T-cell (primary cell): ENCODE results near the gene RCHY1. TPM values are rescaled to one million over a fixed set of nuclear protein-coding genes. Genes with fewer than 3 reads are reported as not detected.
"Not testable (repeated sequence)": the region's sequence is repeated elsewhere in the genome, so short reads cannot be mapped to it uniquely, and the experiment has no call there.

ENCODE experiments used
- ATAC-seq, 4 experiments: fragments of 200-7000 bp in 3 of 4; fragments of 150-1000 bp in 1 of 4; cut with Tn5 transposase; replicated peaks in 1 of 4; 1 replicate in 3 of 4; 2 replicates in 1 of 4; pipeline ENCODE4 v1.10.0; 2021; ENCODE audit warnings: moderate library complexity in 3 of 4, mild to moderate bottlenecking in 2 of 4, moderate number of reproducible peaks in 1 of 4
- CTCF ChIA-PET, 2 donors: fragments of 300-600 bp; sonication (Branson Sonifier 250); formaldehyde crosslinking; loops; one replicate each; lab custom pipeline; 2022; ENCODE audit warnings: antibody characterized with exemption in 2 of 2; lab: Charles Lee
- POLR2A ChIA-PET, 2 donors: fragments of 300-600 bp; sonication (Branson Sonifier 250); formaldehyde crosslinking; loops; one replicate each; lab custom pipeline; 2022; ENCODE audit warnings: antibody characterized with exemption in 2 of 2; lab: Charles Lee
- DNase-seq, 35 experiments: peaks; one replicate each; pipeline versions ENCODE4 v3.0.0 to v3.0.0-alpha.2; 2013 to 2023
- H3K27ac ChIP-seq: one replicate; pipeline ENCODE4 v1.5.1; 2013; ENCODE audit warnings: low read length
- H3K27me3 ChIP-seq, 2 experiments: replicated peaks in 1 of 2; 1 replicate in 1 of 2; 2 replicates in 1 of 2; pipeline versions ENCODE4 v1.6.1 to v1.7.0; 2013; ENCODE audit warnings: low read length in 1 of 2, mixed read lengths in 1 of 2; ENCODE audit not compliant: control insufficient read depth in 2 of 2, insufficient read depth in 2 of 2; ENCODE audit errors: extremely low read depth in 1 of 2
- H3K36me3 ChIP-seq, 2 donors: 1 replicate in 1 of 2; 2 replicates in 1 of 2; pipeline versions ENCODE4 v1.6.1 to v1.7.0; 2013; ENCODE audit warnings: low read length in 1 of 2; ENCODE audit not compliant: control insufficient read depth in 2 of 2, insufficient read depth in 1 of 2; ENCODE audit errors: extremely low read depth in 1 of 2
- H3K4me1 ChIP-seq, 2 experiments: 1 replicate in 1 of 2; 2 replicates in 1 of 2; pipeline versions ENCODE4 v1.6.1 to v1.7.0; 2013; ENCODE audit warnings: low read length in 2 of 2, mixed read lengths in 1 of 2; ENCODE audit not compliant: insufficient read depth in 2 of 2, control insufficient read depth in 1 of 2; ENCODE audit errors: extremely low read depth in 1 of 2
- H3K4me3 ChIP-seq, 2 donors: 1 replicate in 1 of 2; 2 replicates in 1 of 2; pipeline versions ENCODE4 v1.5.1 to v1.7.0; 2013; ENCODE audit warnings: mild to moderate bottlenecking in 2 of 2, low read length in 1 of 2, moderate library complexity in 1 of 2; ENCODE audit not compliant: control insufficient read depth in 1 of 2; ENCODE audit errors: extremely low read depth in 1 of 2
- H3K9me3 ChIP-seq: 2 replicates; pipeline ENCODE4 v1.7.0; 2013
- H3K27ac Mint-ChIP-seq, 2 donors: one replicate each; pipeline ENCODE4 v1.8.0; 2020 to 2021; ENCODE audit warnings: mild to moderate bottlenecking in 2 of 2, mixed read lengths in 2 of 2
- H3K27me3 Mint-ChIP-seq, 2 donors: one replicate each; pipeline ENCODE4 v1.8.0; 2021 to 2022; ENCODE audit warnings: mixed read lengths in 2 of 2
- H3K36me3 Mint-ChIP-seq: one replicate; pipeline ENCODE4 v1.8.0; 2021; ENCODE audit warnings: mixed read lengths
- H3K4me1 Mint-ChIP-seq, 3 donors: one replicate each; pipeline ENCODE4 v1.8.0; 2020 to 2022; ENCODE audit warnings: mixed read lengths in 3 of 3, mild to moderate bottlenecking in 1 of 3
- H3K4me3 Mint-ChIP-seq, 3 donors: one replicate each; pipeline ENCODE4 v1.8.0; 2020 to 2022; ENCODE audit warnings: mild to moderate bottlenecking in 3 of 3, mixed read lengths in 3 of 3, moderate library complexity in 3 of 3
- H3K9me3 Mint-ChIP-seq, 3 donors: one replicate each; pipeline ENCODE4 v1.8.0; 2020 to 2022; ENCODE audit warnings: mixed read lengths in 3 of 3
- WGBS: methylation state at CpG from one replicate; pipeline ENCODE4 v1.1.5; 2013; ENCODE audit warnings: missing lambda C conversion rate; ENCODE audit not compliant: insufficient coverage; 5-methylcytosine and 5-hydroxymethylcytosine counted together
- total RNA-seq, 35 experiments: library from RNA in 6 of 35; stranded (reverse) in 6 of 35; fragments of 120-200 nt in 1 of 35; gene quantifications; one replicate each; pipeline versions ENCODE4 v1.2.1 to v1.2.4 and lab custom pipeline; 2013 to 2026

RCHY1 gene
- total RNA-seq, 5 donors from 2014 or later (not counting 1 experiment from before 2014, with no cell fraction given), result 28.3 to 33.8 (median 30.3) TPM

DNA sequence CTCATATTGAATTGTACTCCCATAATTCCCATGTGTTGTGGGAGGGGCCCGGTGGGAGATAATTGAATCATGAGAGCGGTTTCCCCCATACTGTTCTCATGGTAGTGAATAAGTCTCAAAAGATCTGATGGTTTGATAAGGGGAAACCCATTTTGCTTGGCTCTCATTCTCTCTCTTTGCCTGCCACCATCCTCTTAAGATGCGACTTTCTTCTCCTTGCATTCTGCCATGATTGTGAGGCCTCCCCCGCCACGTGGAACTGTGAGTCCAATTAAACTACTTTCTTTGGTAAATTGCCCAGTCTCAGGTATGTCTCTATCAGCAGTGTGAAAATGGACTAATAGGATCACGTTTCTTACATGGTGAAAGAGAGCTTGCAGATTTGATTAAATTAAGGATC is 23.1 kb upstream of the RCHY1 start:
- H3K36me3 Mint-ChIP-seq, result peaks cover 39% of the 10 kb centered on the region
- ATAC-seq, H3K4me1 ChIP-seq, H3K4me3 ChIP-seq, DNase-seq, H3K27me3 Mint-ChIP-seq, H3K36me3 ChIP-seq, H3K27ac Mint-ChIP-seq, H3K27me3 ChIP-seq, CTCF ChIA-PET, H3K4me3 Mint-ChIP-seq, H3K27ac ChIP-seq, H3K9me3 ChIP-seq, POLR2A ChIA-PET, H3K4me1 Mint-ChIP-seq: not testable (repeated sequence)
- H3K9me3 Mint-ChIP-seq, result peaks cover 5 to 12% (median 7%) of the 10 kb centered on the region in 3 donors
- no CpG with 5 or more reads among the region's 6 CpGs for WGBS

DNA sequence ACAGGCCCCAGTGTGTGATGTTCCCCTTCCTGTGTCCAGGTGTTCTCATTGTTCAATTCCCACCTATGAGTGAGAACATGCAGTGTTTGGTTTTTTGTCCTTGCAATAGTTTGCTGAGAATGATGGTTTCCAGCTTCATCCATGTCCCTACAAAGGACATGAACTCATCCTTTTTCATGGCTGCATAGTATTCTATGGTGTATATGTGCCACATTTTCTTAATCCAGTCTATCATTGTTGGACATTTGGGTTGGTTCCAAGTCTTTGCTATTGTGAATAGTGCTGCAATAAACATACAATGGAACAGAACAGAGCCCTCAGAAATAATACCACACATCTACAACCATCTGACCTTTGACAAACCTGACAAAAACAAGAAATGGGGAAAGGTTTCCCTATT is 19.7 kb upstream of the RCHY1 start:
- H3K9me3 ChIP-seq, POLR2A ChIA-PET, H3K27me3 ChIP-seq, H3K27ac Mint-ChIP-seq, ATAC-seq, H3K4me1 ChIP-seq, DNase-seq, H3K4me3 ChIP-seq, H3K27me3 Mint-ChIP-seq, H3K4me1 Mint-ChIP-seq, CTCF ChIA-PET, H3K4me3 Mint-ChIP-seq, H3K27ac ChIP-seq: not testable (repeated sequence)
- H3K36me3 ChIP-seq, result peaks cover 0 to 22% of the 10 kb centered on the region in 2 donors
- H3K36me3 Mint-ChIP-seq, result peaks cover 51% of the 10 kb centered on the region
- H3K9me3 Mint-ChIP-seq, result peaks cover 8 to 28% (median 13%) of the 10 kb centered on the region in 3 donors

DNA sequence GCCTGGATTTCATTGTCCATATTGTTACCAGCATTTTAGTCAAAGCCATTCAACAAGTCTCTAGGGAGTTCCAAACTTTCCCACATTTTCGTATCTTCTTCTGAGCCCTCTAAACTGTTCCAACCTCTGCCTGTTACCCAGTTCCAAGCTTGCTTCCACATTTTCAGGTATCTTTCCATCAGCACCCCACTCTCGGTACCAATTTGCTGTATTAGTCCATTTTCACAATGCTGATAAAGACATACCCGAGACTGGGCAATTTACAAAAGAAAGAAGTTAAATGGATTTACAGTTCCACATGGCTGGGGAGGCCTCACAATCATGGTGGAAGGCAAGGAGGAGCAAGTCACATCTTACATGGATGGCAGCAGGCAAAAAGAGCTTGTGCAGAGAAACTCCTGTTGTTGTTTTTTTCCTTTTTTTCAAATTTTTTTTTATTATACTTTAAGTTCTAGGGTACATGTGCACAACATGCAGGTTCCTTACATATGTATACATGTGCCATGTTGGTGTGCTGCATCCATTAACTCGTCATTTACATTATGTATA is 19.2 kb upstream of the RCHY1 start:
- H3K27me3 Mint-ChIP-seq, H3K27ac ChIP-seq, POLR2A ChIA-PET, DNase-seq, H3K4me3 Mint-ChIP-seq, H3K4me3 ChIP-seq, H3K27ac Mint-ChIP-seq, H3K4me1 ChIP-seq, H3K4me1 Mint-ChIP-seq, ATAC-seq, H3K27me3 ChIP-seq, H3K9me3 ChIP-seq, CTCF ChIA-PET: not testable (repeated sequence)
- Mint-ChIP-seq H3K9me3 (peaks cover 8 to 28% (median 13%) of the 10 kb centered on the region in 3 donors), H3K36me3 (peaks cover 52% of the 10 kb centered on the region)
- WGBS, result 100% methylated on average over 1 of the region's 4 CpGs
- H3K36me3 ChIP-seq, result peaks cover 0 to 24% of the 10 kb centered on the region in 2 donors

DNA sequence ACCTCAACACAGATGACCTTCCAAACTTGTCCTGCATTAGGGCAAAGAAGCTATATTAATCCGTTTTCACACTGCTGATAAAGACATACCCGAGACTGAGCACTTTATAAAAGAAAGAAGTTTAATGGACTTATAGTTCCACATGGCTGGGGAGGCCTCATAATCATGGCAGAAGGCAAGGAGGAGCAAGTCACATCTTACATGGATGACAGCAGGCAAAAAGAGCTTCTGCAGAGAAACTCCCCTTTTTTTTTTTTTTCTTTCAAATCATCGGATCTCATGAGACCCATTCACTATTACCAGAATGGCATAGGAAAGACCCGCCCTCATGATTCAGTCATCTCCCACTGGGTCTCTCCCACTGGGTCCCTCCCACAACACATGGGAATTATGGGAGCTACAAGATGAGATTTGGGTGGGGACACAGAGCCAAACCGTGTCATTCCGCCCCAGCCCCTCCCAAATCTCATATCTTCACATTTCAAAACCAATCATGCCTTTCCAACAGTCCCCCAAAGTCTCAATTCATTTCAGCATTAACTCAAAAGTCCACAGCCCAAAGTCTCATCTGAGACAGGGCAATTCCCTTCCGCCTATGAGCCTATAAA is 17.4 kb upstream of the RCHY1 start:
- 100% methylated on average over 2 of the region's 7 CpGs for whole genome bisulfite sequencing
- H3K4me1 ChIP-seq, H3K9me3 ChIP-seq, H3K27me3 ChIP-seq, H3K27ac Mint-ChIP-seq, CTCF ChIA-PET, H3K27ac ChIP-seq, H3K4me3 ChIP-seq, ATAC-seq, H3K4me1 Mint-ChIP-seq, H3K27me3 Mint-ChIP-seq, H3K4me3 Mint-ChIP-seq, DNase-seq: not testable (repeated sequence)
- Mint-ChIP-seq H3K36me3 (peaks cover 66% of the 10 kb centered on the region), H3K9me3 (peaks cover 8 to 28% (median 13%) of the 10 kb centered on the region in 3 donors)
- POLR2A ChIA-PET, result interaction anchor here in 1 of 2 donors (0.5 kb wide), 1 partner anchor 70 kb away, joined by 3 read pairs; no protein-coding TSS in a partner anchor
- H3K36me3 ChIP-seq, result peaks cover 3 to 41% of the 10 kb centered on the region in 2 donors

DNA sequence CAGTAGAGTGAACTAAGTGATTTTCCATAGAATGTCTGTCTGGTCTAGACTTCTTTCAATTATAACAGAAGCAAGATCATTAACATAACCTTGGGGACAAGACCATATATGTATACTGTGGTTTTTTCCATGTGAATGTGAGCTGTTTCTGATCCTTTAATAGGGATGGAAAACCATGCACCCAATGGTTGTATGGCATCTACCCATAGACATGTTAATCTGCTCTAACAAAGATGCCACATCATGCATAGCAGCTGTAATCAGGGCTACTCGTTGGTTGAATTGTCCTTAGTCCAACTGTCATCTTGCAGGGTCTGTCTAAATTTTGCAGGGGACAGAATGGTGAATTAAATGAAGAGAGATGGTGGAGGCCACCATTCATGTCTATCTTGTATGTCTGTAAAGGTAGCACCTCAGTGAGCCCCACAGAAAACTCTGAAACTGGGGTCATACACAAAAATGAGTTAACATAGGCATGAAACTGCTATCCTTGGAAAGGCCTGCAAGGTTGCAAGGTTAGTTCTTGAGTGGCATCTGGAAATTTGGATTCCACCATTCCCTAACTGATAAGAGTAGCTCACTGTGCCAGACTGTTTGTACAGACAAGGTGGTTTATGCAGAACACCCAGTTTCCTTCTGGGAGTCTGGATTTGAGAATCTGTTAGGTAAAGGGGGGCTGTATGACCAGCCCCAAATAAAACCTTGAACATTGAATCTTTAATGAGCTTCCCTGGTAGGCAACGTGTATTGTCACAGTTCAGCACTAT is 16.5 kb upstream of the RCHY1 start:
- CTCF ChIA-PET, result interaction anchor here in 1 of 2 donors (0.5 kb wide), 1 partner anchor 963 kb away, joined by 8 read pairs; no protein-coding TSS in a partner anchor

DNA sequence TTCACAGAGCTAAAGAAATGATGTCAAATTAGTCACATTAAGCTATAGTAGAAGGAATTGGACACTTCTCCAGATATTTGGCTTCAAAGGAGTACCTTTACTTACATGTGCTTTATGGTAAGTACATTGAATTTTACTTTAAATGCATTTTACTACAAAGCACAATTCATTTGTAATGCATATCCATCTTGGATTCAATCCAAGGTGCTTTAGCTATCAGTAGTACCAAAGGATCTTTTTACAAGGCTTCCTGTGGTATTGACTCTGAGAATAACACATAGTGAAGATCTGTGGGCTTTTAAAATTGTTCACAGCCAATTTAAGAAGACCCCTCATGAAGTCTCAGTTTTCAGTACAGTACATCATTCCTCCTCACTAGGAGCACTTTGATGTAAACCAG is 13.3 kb upstream of the RCHY1 start:
- Mint-ChIP-seq H3K36me3 (peaks cover 83% of the 10 kb centered on the region), H3K9me3 (peaks cover 2 to 18% (median 9%) of the 10 kb centered on the region in 3 donors), H3K27me3 (no peaks in the 10 kb centered on the region), H3K4me3 (no peak overlapping the region), H3K27ac (no peak overlapping the region), H3K4me1 (peaks cover 16 to 19% (median 17%) of the 10 kb centered on the region in 3 donors)
- no peak overlapping the region for H3K4me3 ChIP-seq
- ChIA-PET CTCF (no interaction called here), POLR2A (interaction anchor here in 1 of 2 donors (0.5 kb wide), 1 partner anchor 403 kb away, joined by 3 read pairs; no protein-coding TSS in a partner anchor)
- no peak overlapping the region for H3K27ac ChIP-seq
- peaks cover 3 to 66% of the 10 kb centered on the region in 2 donors for H3K36me3 ChIP-seq
- H3K4me1 ChIP-seq, result no peaks in the 10 kb centered on the region
- no peak for ATAC-seq
- H3K9me3 ChIP-seq, result no peaks in the 10 kb centered on the region
- no peak for DNase-seq
- no peaks in the 10 kb centered on the region for H3K27me3 ChIP-seq

More for the DNA sequence above, 16.5 kb upstream of the RCHY1 start:
- DNase-seq, result no peak
- Histone ChIP-seq H3K27ac (no peak overlapping the region), H3K36me3 (peaks cover 3 to 50% of the 10 kb centered on the region in 2 donors), H3K4me1 (no peaks in the 10 kb centered on the region), H3K27me3 (no peaks in the 10 kb centered on the region), H3K4me3 (no peak overlapping the region), H3K9me3 (no peaks in the 10 kb centered on the region)
- Mint-ChIP-seq H3K27me3 (no peaks in the 10 kb centered on the region), H3K4me3 (no peak overlapping the region), H3K4me1 (peaks cover 2 to 4% (median 4%) of the 10 kb centered on the region in 3 donors), H3K36me3 (peaks cover 75% of the 10 kb centered on the region), H3K9me3 (peaks cover 8 to 28% (median 13%) of the 10 kb centered on the region in 3 donors), H3K27ac (no peak overlapping the region)
- 100% methylated on average over 1 of the region's 2 CpGs for WGBS
- POLR2A ChIA-PET, result interaction anchor here in 1 of 2 donors (0.5 kb wide), 1 partner anchor 71 kb away, joined by 3 read pairs; no protein-coding TSS in a partner anchor
- no peak for ATAC-seq
